Activated naive CD8-positive, alpha-beta T cell treated with anti-CD3 and anti-CD28 coated beads, Interleukin-2, amount 10 ng/mL, durations not matched to agents 7 days and 5 days (primary cell): ENCODE results near the gene GALNT1. TPM values are rescaled to one million over a fixed set of nuclear protein-coding genes. Genes with fewer than 3 reads are reported as not detected.

Experiments used
- ATAC-seq: fragments of 150-1000 bp; cut with Tn5 transposase; one replicate; pipeline ENCODE4 v1.10.0; 2021; ENCODE audit warnings: low read depth, moderate library complexity
- POLR2A ChIA-PET: fragments of 350-600 bp; sonication (Branson Sonifier 250); formaldehyde crosslinking; loops from one replicate; lab custom pipeline; 2021; ENCODE audit warnings: antibody characterized with exemption; lab: Charles Lee
- DNase-seq: peaks from one replicate; pipeline ENCODE4 v3.0.0; 2021
- H3K27ac Mint-ChIP-seq: one replicate; pipeline ENCODE4 v1.8.0; 2022; ENCODE audit warnings: mild to moderate bottlenecking, mixed read lengths
- H3K27me3 Mint-ChIP-seq: one replicate; pipeline ENCODE4 v1.8.0; 2022; ENCODE audit warnings: mild to moderate bottlenecking, moderate library complexity, mixed read lengths
- H3K36me3 Mint-ChIP-seq: one replicate; pipeline ENCODE4 v1.8.0; 2021; ENCODE audit warnings: mild to moderate bottlenecking, mixed read lengths
- H3K4me1 Mint-ChIP-seq: one replicate; pipeline ENCODE4 v1.8.0; 2021; ENCODE audit warnings: mixed read lengths
- H3K4me3 Mint-ChIP-seq: one replicate; pipeline ENCODE4 v1.8.0; 2022; ENCODE audit warnings: mild to moderate bottlenecking, moderate library complexity, mixed read lengths
- H3K9me3 Mint-ChIP-seq: one replicate; pipeline ENCODE4 v1.8.0; 2021; ENCODE audit warnings: mixed read lengths
- microRNA-seq: library from miRNA; unstranded; fragments of <30 nt; microRNA quantifications from one replicate; pipeline ENCODE4 v1.2.0, GENCODE V29; 2022
- total RNA-seq, 2 experiments: library from RNA; stranded (reverse); gene quantifications; one replicate each; pipeline ENCODE4 v1.2.3, GENCODE V29; 2021

The GALNT1 gene
- total RNA-seq, 2 experiments from 2014 or later: 33.1 to 38.3 TPM

DNA sequence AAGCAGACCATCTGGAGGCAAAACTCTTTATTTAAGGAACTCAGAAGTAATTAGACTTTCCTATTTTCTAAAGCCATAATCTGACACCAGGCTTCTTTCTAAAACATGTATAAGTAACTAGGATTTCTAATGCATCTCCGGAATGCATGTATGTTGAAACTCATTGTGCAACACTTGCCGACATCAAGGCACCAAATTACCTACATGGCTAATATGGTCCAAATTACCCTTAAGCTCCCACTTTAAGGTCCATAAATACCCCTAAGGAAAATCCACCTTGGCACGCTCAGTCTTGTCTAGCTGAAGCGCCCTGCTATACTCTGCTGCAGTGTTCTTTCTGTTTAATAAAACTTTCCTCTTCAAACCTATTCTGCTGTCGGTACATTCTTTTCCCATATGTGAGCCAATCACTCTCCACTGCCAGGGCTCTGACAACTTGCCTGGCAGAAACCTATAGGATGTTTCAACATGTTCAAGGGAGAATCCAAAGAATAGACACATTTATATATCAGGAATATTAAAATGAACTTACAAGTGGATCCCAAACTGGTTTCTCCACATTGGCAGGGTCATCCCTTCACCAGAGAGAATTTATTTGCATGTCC is 171.9 kb downstream of the GALNT1 start:
- Mint-ChIP-seq H3K4me1 (no peaks in the 10 kb centered on the region), H3K27ac (no peak overlapping the region), H3K4me3 (no peak overlapping the region), H3K36me3 (no peaks in the 10 kb centered on the region), H3K27me3 (peaks cover 16% of the 10 kb centered on the region), H3K9me3 (no peaks in the 10 kb centered on the region)
- DNase-seq (no peak), ATAC-seq (no peak)
- POLR2A ChIA-PET: no interaction called here

DNA sequence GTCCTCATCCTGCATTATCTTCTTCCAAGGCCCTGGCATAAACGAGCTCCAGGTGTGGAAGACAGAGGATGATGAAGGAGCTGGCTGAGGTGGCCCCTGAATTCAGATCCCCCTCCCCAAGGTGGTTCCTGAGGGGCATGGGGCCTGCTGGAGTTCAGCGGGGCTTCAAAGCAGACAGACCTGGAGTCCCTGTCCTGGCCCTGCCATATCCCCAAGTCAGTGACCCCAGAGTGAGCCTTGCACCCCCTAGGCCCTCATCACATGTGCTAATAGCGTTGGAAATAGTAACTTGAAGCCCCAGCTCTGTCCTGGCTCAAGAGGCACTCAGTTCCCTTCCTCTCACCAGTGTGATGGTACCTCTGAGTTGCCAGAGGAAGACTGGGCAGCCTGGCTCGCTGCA is 172.9 kb downstream of the GALNT1 start:
- no peak overlapping the region for H3K27ac Mint-ChIP-seq
- H3K27me3 Mint-ChIP-seq: peaks cover 22% of the 10 kb centered on the region
- DNase-seq: no peak
- no peaks in the 10 kb centered on the region for H3K4me1 Mint-ChIP-seq
- H3K36me3 Mint-ChIP-seq: no peaks in the 10 kb centered on the region
- POLR2A ChIA-PET: no interaction called here
- no peak overlapping the region for H3K4me3 Mint-ChIP-seq
- H3K9me3 Mint-ChIP-seq: no peaks in the 10 kb centered on the region
- no peak for ATAC-seq

- no peak for DNase-seq
- Mint-ChIP-seq H3K4me1 (no peaks in the 10 kb centered on the region), H3K4me3 (no peak overlapping the region), H3K27ac (no peak overlapping the region), H3K27me3 (peaks cover 23% of the 10 kb centered on the region), H3K9me3 (no peaks in the 10 kb centered on the region), H3K36me3 (no peaks in the 10 kb centered on the region)
- no peak for ATAC-seq
- POLR2A ChIA-PET: no interaction called here
These were observed 173.8 kb downstream of the GALNT1 start for GRCh38 chr18:35755369-35755768.

DNA sequence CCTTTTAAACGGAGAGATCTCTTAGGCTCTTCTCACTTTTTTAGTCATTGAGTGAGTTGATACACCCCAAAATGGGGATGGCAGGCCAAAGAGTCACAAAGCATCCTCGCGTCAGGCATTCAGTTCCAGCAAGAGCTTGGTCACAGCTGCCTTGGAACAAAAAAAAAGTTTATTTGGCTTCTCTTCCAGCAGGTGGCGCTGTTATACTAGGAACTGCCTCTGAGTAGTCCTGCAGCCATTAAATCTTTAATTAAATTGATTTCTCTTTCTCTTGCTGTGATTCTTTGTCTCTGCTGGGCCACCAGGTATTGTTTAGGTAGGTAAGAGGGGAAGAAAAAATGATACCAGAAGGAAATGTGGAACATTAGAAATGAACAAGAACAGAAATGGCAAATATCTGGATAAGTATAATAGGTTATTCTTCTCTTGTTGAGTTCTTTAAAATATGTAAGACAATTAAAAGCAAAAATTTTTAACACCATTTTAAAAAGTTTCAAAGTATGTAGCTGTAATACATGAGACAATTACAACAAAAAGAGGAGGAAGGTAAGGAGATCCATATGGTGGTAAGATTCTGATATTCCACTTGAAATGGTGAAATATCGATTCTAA is 175.1 kb downstream of the GALNT1 start:
- Mint-ChIP-seq H3K27me3 (peaks cover 21% of the 10 kb centered on the region), H3K4me1 (no peaks in the 10 kb centered on the region), H3K9me3 (no peaks in the 10 kb centered on the region), H3K27ac (no peak overlapping the region), H3K4me3 (no peak overlapping the region), H3K36me3 (no peaks in the 10 kb centered on the region)
- ATAC-seq (peak; percentile 47), DNase-seq (no peak)
- POLR2A ChIA-PET: no interaction called here

Small RNA genes lying within 50 kb of the gene (microRNA-seq; reads per million reads assigned to microRNA genes)
- gene MIR3975: not detected

Other genes starting within 250 kb of the GALNT1 start
- gene ZNF24, start 237.3 kb upstream of the GALNT1 start, total RNA-seq: 10 to 100 TPM; 63.2 to 66.4 TPM
- 1 to 10 TPM; 1.9 to 2.8 TPM for gene ZNF396, start 204.4 kb upstream of the GALNT1 start, total RNA-seq
- 10 to 100 TPM; 17.3 to 21.7 TPM for gene INO80C, start 83.8 kb upstream of the GALNT1 start, total RNA-seq